A549 treated with dexamethasone at 1 μM for 4 hours (cell line): ENCODE data around the gene MFF. TPM values are rescaled to one million over a fixed set of nuclear protein-coding genes. Genes with fewer than 3 reads are reported as not detected.

Experiments used
- total RNA-seq: library from RNA; stranded (reverse); fragments of 200-300 nt; extraction: Qiagen RNA extraction; gene quantifications from 5 replicates; pipeline ENCODE4 v1.2.3, GENCODE V29; 2022

MFF gene
- total RNA-seq: 103 to 117 TPM (median 107 TPM) in 5 replicates

GRCh38 chr2:227324995-227325838, at the start of gene MFF:
TSS of gene MFF (plus strand) at chr2:227325251. CDS start at chr2:227330666, 5,415 bp downstream.

GRCh38 chr2:227379095-227379494, 54.0 kb downstream of the MFF start, which contains the start of gene TM4SF20:
TSS of gene TM4SF20 (minus strand) at chr2:227379306. CDS start at chr2:227379268, 38 bp downstream.

GRCh38 chr2:227387583-227387982, 62.5 kb downstream of the MFF start, which contains the start of gene SCYGR1:
TSS of gene SCYGR1 (minus strand) at chr2:227387949. CDS start at chr2:227387949, 0 bp downstream.

Other genes with a start within 250 kb of the MFF start
- 1.5 to 2.8 TPM (median 1.9 TPM) in 5 replicates for gene COL4A4, start 161.0 kb upstream of the MFF start, total RNA-seq
- gene COL4A3, start 160.6 kb upstream of the MFF start, total RNA-seq: 0.46 to 1.3 TPM (median 0.74 TPM) in 5 replicates
- 5.8 to 8.7 TPM (median 8.0 TPM) in 5 replicates for gene TM4SF20, start 54.1 kb downstream of the MFF start, total RNA-seq
- gene SCYGR1, start 62.7 kb downstream of the MFF start, total RNA-seq: not detected in 5 replicates
- 95.4 to 139 TPM (median 129 TPM) in 5 replicates for gene AGFG1, start 146.9 kb downstream of the MFF start, total RNA-seq